ENCODE data around the gene DAAM2. TPM values are rescaled to one million over a fixed set of nuclear protein-coding genes. Genes with fewer than 3 reads are reported as not detected.

DAAM2 gene
- total and polyA plus RNA-seq, 2 of the 8 experiments (the other 6 are each of a cell fraction or from before 2014, with no cell fraction given), result 1.5 to 2.9 TPM

DNA sequence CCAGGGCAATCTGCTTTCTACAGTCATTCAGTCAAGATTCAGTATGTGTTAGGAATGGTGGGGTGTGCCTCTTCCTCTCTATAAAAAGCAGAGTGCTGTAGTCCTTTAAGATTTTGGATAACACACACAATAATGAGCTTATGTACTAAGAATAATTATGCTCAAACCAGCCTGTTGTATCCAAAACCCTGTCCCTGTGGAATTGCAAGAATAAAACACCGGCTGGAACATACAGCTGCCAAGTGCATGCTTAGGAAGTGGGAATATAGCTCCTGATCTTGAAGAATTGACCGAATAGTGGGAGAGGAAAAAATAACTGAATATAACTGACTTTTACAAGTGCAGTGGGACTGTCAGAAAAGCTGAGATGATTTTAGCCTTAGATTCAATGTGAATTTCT is 143.1 kb downstream of the DAAM2 start:
- Histone ChIP-seq H3K79me1 (ENCODE audit: low read depth, low read length) (0 out of 2 replicates have a peak, but pooled peaks cover 3% of the 10 kb centered on the region), H3K27me3 (replicated peaks in 1 of 4; ENCODE audit: control insufficient read depth in 3 of 4, extremely low read depth in 1 of 4, insufficient read depth in 3 of 4, low read length in 3 of 4) (no peaks in the 10 kb centered on the region; a peak in 1 of 7 replicates), H2AFZ (ENCODE audit: low read length) (no peak overlapping the region), H2BK5ac (ENCODE audit: low read depth, low read length) (no peak overlapping the region), H3K14ac (ENCODE audit: insufficient read length) (no peak overlapping the region), H3K4me3 (ENCODE audit: extremely low read depth in 1 of 4, insufficient read depth in 2 of 4, low read depth in 3 of 4, low read length in 4 of 4) (no peak overlapping the region), H4K20me1 (replicated peaks in 1 of 2; ENCODE audit: control insufficient read depth in 1 of 2, insufficient read depth in 2 of 2, low read length in 2 of 2) (no peaks in the 10 kb centered on the region), H3K27ac (ENCODE audit: low read depth, low read length) (no peak overlapping the region), H3K79me2 (ENCODE audit: control insufficient read depth in 1 of 2, insufficient read depth in 2 of 2, low read length in 2 of 2) (no peaks in the 10 kb centered on the region; a peak in 1 of 4 replicates), H4K5ac (ENCODE audit: insufficient read length, low read depth, low read length) (no peak overlapping the region), H2AK5ac (ENCODE audit: low read depth, low read length) (no peak overlapping the region), H2BK15ac (ENCODE audit: low read length) (no peak overlapping the region), H2BK20ac (ENCODE audit: low read length) (no peak overlapping the region), H3K36me3 (ENCODE audit: control insufficient read depth in 2 of 4, insufficient read depth in 4 of 4, low read length in 3 of 4) (peaks cover 0 to 1% (median 0%) of the 10 kb centered on the region in 4 experiments; a peak in 2 of 8 replicates), H2BK120ac (replicated peaks; ENCODE audit: low read depth, low read length) (no peak overlapping the region), H3K9me3 (ENCODE audit: insufficient read depth in 2 of 2, low read depth in 1 of 2, low read length in 1 of 2) (no peaks in the 10 kb centered on the region), H3K4ac (replicated peaks; ENCODE audit: insufficient read length, low read depth, low read length) (no peak overlapping the region), H3K56ac (replicated peaks; ENCODE audit: insufficient read length, low read depth, low read length) (no peak overlapping the region), H2BK12ac (ENCODE audit: low read depth, low read length) (no peak overlapping the region), H3K4me2 (ENCODE audit: insufficient read depth in 1 of 2, low read depth in 2 of 2, low read length in 2 of 2) (no peak overlapping the region; a peak in 1 of 4 replicates), H4K8ac (ENCODE audit: extremely low read depth, insufficient read depth, low read length) (no peak overlapping the region), H3K18ac (ENCODE audit: extremely low read depth, low read length) (no peak overlapping the region), H3K23me2 (ENCODE audit: low read depth, low read length) (peaks cover 5% of the 10 kb centered on the region; the same call in 1 of the 2 replicates), H3K23ac (ENCODE audit: insufficient read length) (no peak overlapping the region), H3K4me1 (replicated peaks in 1 of 4; ENCODE audit: control insufficient read depth in 3 of 4, insufficient read depth in 4 of 4, low read length in 3 of 4) (peaks cover 3 to 13% (median 9%) of the 10 kb centered on the region in 4 experiments; a peak in 6 of 7 replicates), H4K91ac (replicated peaks; ENCODE audit: insufficient read length, low read length) (no peak overlapping the region), H3K9ac (replicated peaks in 1 of 4; ENCODE audit: extremely low read depth in 1 of 4, low read depth in 3 of 4, low read length in 3 of 4) (no peak overlapping the region)
- WGBS, 2 experiments (ENCODE audit: extremely low coverage in 1 of 2, insufficient coverage in 1 of 2, insufficient read length in 1 of 2, insufficient replicate concordance in 2 of 2, low coverage in 1 of 2, low lambda C conversion rate in 2 of 2, missing lambda C conversion rate in 1 of 2), result 91% methylated on average over 2 of the region's 2 CpGs; no CpG with 5 or more reads in 1 of the 2 experiments
- DNase-seq (ENCODE audit: low read depth in 1 of 2, low spot score in 2 of 2) (no peak), FAIRE-seq (no peak)
- ChIA-PET POLR2A (ENCODE audit: partially characterized antibody) (interaction anchor here (0.6 to 1.8 kb wide), 2 partner anchors 11 to 418 kb away, joined by 3 to 4 read pairs; no protein-coding TSS in a partner anchor), CTCF (ENCODE audit: partially characterized antibody) (interaction anchor here (0.6 to 0.8 kb wide), 6 partner anchors 11 to 1063 kb away, joined by 3 to 7 read pairs (median 4); no protein-coding TSS in a partner anchor)
- TF ChIP-seq SP1 (IDR thresholded peaks at IDR 0.05; ENCODE audit: low read depth, low read length) (no peak), JUND (IDR thresholded peaks at IDR 0.05; ENCODE audit: low read length) (no peak), POLR2AphosphoS5 (IDR thresholded peaks at IDR 0.05; ENCODE audit: low read depth, low read length) (no peak), KDM5A (IDR thresholded peaks at IDR 0.05; ENCODE audit: low read length) (no peak), TEAD4 (IDR thresholded peaks at IDR 0.05; ENCODE audit: low read depth, low read length) (no peak), SP4 (IDR thresholded peaks at IDR 0.05; ENCODE audit: low read length) (no peak), SRF (IDR thresholded peaks at IDR 0.05; ENCODE audit: low read depth, low read length) (no peak)
